ENCODE results near the gene EIF4A2. TPM values are rescaled to one million over a fixed set of nuclear protein-coding genes. Genes with fewer than 3 reads are reported as not detected.

EIF4A2 gene
- total RNA-seq, 1 experiment from 2014 or later: 446 TPM

DNA sequence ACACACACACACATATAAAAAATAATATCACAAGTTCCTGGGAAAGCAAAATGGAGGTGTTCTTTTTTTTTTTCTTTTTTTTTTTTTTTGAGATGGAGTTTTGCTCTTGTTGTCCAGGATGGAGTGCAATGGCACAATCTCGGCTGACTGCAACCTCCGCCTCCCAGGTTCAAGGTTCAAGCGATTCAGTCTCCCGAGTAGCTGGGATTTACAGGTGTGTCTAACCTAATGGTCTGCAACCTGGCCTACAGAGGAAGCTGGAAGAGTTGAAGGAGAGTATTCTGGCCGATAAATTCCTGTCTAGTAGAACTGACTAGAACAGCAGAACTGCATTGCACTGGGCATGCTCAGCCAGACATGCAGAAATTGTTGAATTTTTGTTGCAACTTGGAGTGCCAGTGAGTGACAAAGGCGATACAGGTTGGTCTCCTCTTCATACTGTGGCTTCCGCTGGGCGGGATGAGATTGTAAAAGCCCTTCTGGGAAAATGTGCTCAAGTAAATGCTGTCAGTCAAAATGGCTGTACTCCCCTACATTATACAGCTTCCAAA, 22.4 kb upstream of the EIF4A2 start:
- no peaks in the 10 kb centered on the region for H4K20me1 ChIP-seq (ENCODE audit: insufficient read depth)
- H3K27ac ChIP-seq: peak overlapping the region; percentile 71
- CTCF ChIA-PET: interaction anchor here (0.6 to 0.7 kb wide), 2 partner anchors 20 to 144 kb away, joined by 3 read pairs; no protein-coding TSS in a partner anchor
- POLR2A ChIA-PET (ENCODE audit: unreplicated experiment): interaction anchor here (0.6 kb wide), 2 partner anchors 22 to 404 kb away, joined by 5 to 12 read pairs; partner anchors contain the start of gene EIF4A2
- no peak for TF ChIP-seq EZH2 (IDR thresholded peaks at IDR 0.05; ENCODE audit: low read depth)
- TF ChIP-seq, protein P1, sequence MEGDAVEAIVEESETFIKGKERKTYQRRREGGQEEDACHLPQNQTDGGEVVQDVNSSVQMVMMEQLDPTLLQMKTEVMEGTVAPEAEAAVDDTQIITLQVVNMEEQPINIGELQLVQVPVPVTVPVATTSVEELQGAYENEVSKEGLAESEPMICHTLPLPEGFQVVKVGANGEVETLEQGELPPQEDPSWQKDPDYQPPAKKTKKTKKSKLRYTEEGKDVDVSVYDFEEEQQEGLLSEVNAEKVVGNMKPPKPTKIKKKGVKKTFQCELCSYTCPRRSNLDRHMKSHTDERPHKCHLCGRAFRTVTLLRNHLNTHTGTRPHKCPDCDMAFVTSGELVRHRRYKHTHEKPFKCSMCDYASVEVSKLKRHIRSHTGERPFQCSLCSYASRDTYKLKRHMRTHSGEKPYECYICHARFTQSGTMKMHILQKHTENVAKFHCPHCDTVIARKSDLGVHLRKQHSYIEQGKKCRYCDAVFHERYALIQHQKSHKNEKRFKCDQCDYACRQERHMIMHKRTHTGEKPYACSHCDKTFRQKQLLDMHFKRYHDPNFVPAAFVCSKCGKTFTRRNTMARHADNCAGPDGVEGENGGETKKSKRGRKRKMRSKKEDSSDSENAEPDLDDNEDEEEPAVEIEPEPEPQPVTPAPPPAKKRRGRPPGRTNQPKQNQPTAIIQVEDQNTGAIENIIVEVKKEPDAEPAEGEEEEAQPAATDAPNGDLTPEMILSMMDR (conservative IDR thresholded peaks at IDR 0.05): no peak
- H3K4me3 ChIP-seq: no peak overlapping the region
- H3K4me2 ChIP-seq: no peak overlapping the region
- BruUV-seq (replicated peaks): TSS peak; percentile 7
- no peaks in the 10 kb centered on the region for H3K9me2 ChIP-seq (ENCODE audit: insufficient read depth)
- peaks cover 21% of the 10 kb centered on the region for H3K4me1 ChIP-seq (replicated peaks; ENCODE audit: insufficient read depth)
- no peaks in the 10 kb centered on the region for H3K36me3 ChIP-seq (ENCODE audit: low read depth)
- no peaks in the 10 kb centered on the region for H3K9me3 ChIP-seq (ENCODE audit: insufficient read depth, low read depth)
- peaks cover 17% of the 10 kb centered on the region for H3F3A ChIP-seq (ENCODE audit: insufficient read depth, low read depth)
- H3K79me2 ChIP-seq (ENCODE audit: low read depth): no peaks in the 10 kb centered on the region
- intact Hi-C loops (cut with micrococcal nuclease; ENCODE audit: unreplicated experiment): loop anchor here (1.0 kb wide), 3 partner anchors 23 to 191 kb away; partner anchors contain the start of gene DNAJB11
- no peak overlapping the region for H2AFZ ChIP-seq
- no peaks in the 10 kb centered on the region for H3K27me3 ChIP-seq (ENCODE audit: insufficient read depth, low read depth)
- DNase-seq: no peak

DNA sequence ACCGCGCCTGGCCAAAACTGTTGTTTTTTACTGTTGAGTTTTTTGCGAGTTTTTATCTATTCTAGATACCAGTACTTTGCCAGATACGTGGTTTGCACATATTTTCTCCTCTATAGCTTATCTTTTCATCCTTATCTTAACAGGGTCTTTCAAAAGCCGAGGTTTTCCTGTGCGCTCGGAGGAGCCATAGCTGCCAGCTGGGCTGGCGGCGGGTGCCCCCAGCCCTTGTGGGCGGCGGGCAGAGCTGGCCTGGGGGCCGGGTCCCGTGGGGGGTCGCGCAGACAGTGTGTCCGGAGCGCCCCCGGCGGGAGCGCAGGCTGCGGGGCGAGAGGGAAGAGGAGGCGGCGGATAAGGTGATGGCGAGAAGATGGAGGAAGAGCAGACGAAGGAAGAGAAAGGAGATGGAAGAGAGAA, 11.1 kb upstream of the EIF4A2 start:
- H3K27ac ChIP-seq: no peak overlapping the region
- H3K36me3 ChIP-seq (ENCODE audit: low read depth): no peaks in the 10 kb centered on the region
- H3K79me2 ChIP-seq (ENCODE audit: low read depth): no peaks in the 10 kb centered on the region
- ChIA-PET CTCF (no interaction called here), POLR2A (ENCODE audit: unreplicated experiment) (no interaction called here)
- intact Hi-C loops (cut with micrococcal nuclease; ENCODE audit: unreplicated experiment): no loop called here
- no TSS peak for BruUV-seq (replicated peaks)
- no peaks in the 10 kb centered on the region for H3K27me3 ChIP-seq (ENCODE audit: insufficient read depth, low read depth)
- H3K9me2 ChIP-seq (ENCODE audit: insufficient read depth): no peaks in the 10 kb centered on the region
- H4K20me1 ChIP-seq (ENCODE audit: insufficient read depth): no peaks in the 10 kb centered on the region
- no peaks in the 10 kb centered on the region for H3K4me1 ChIP-seq (replicated peaks; ENCODE audit: insufficient read depth)
- 0 out of 2 replicates have a peak, but pooled peaks cover 5% of the 10 kb centered on the region for H3F3A ChIP-seq (ENCODE audit: insufficient read depth, low read depth)
- no peak overlapping the region for H3K4me2 ChIP-seq
- TF ChIP-seq EZH2 (IDR thresholded peaks at IDR 0.05; ENCODE audit: low read depth): no peak
- H3K4me3 ChIP-seq: no peak overlapping the region
- H3K9me3 ChIP-seq (ENCODE audit: insufficient read depth, low read depth): no peaks in the 10 kb centered on the region
- DNase-seq: no peak
- no peak overlapping the region for H2AFZ ChIP-seq

DNA sequence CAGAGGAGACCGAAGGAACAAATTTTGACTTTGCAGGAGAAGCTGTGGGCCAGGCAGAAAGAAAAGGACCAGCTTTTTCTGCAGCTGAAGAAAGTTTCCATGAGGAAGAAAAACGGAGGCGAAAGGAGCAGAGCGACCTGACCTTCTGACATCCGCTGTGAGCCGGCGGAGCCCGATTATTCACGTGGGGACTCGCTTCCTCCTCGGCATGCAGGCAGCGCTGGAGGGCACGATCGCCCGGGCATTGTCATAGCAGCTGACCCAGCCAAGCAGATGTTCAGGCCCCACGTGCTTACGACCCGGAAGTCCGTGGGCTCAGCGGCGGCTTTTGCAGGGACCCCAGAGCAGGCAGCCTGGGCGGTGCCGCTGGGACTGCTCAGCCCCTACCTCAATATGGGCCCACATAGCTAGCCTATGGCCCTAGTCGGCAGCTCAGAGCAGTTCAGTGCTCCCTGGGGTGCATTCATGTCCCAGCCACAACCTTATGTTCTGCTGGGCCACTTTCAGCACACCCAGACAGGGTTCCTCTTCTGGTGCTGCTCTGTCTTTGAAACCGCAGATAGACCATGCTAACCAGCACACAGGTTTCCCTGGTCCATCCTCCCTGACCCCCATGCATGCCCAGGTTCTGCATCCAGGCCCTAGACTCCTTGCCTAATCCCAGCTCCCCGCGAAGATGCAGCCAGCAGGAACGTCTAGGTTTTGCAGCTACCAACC, 10.5 kb upstream of the EIF4A2 start:
- Histone ChIP-seq H3K4me2 (no peak overlapping the region), H4K20me1 (ENCODE audit: insufficient read depth) (no peaks in the 10 kb centered on the region), H3K36me3 (ENCODE audit: low read depth) (no peaks in the 10 kb centered on the region), H3K27ac (no peak overlapping the region), H2AFZ (no peak overlapping the region), H3K27me3 (ENCODE audit: insufficient read depth, low read depth) (no peaks in the 10 kb centered on the region), H3K79me2 (ENCODE audit: low read depth) (no peaks in the 10 kb centered on the region), H3K9me2 (ENCODE audit: insufficient read depth) (no peaks in the 10 kb centered on the region), H3F3A (ENCODE audit: insufficient read depth, low read depth) (0 out of 2 replicates have a peak, but pooled peaks cover 5% of the 10 kb centered on the region), H3K9me3 (ENCODE audit: insufficient read depth, low read depth) (no peaks in the 10 kb centered on the region), H3K4me1 (replicated peaks; ENCODE audit: insufficient read depth) (no peaks in the 10 kb centered on the region), H3K4me3 (no peak overlapping the region)
- POLR2A ChIA-PET (ENCODE audit: unreplicated experiment): no interaction called here
- no TSS peak for BruUV-seq (replicated peaks)
- CTCF ChIA-PET: no interaction called here
- intact Hi-C loops (cut with micrococcal nuclease; ENCODE audit: unreplicated experiment): no loop called here
- DNase-seq: no peak
- TF ChIP-seq, protein P1 (conservative IDR thresholded peaks at IDR 0.05): no peak
- TF ChIP-seq EZH2 (IDR thresholded peaks at IDR 0.05; ENCODE audit: low read depth): no peak
